ENCODE data around the gene ADAMTS4.

DNA sequence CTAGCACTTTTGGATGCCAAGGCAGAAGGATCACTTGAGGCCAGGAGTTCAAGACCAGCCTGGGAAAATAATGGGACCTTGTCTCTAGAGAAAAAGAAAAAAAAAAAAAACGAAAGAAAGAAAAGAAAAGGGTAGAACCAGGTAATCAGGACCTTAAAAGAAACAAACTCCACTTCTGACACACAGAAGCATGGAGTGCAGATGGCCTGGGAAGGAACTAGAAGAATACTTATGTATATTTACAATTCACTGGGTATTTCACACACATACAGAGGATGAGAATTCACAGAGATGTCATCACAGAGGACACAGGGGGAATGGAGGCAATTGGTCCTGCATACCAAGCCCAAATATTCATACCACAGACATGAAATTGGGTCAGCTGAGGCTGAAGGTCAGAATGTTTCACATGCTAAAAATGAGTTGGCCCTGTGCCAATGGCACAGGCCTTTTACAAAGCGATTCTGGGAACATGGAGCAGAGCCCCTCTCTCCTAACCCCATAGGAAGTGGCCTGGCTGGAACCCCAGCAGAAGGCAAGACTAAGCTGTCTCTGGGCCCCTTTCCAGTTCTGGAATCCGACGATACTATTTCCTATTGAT lies 26.0 kb downstream of the ADAMTS4 start:
- TF ChIP-seq, protein P1, sequence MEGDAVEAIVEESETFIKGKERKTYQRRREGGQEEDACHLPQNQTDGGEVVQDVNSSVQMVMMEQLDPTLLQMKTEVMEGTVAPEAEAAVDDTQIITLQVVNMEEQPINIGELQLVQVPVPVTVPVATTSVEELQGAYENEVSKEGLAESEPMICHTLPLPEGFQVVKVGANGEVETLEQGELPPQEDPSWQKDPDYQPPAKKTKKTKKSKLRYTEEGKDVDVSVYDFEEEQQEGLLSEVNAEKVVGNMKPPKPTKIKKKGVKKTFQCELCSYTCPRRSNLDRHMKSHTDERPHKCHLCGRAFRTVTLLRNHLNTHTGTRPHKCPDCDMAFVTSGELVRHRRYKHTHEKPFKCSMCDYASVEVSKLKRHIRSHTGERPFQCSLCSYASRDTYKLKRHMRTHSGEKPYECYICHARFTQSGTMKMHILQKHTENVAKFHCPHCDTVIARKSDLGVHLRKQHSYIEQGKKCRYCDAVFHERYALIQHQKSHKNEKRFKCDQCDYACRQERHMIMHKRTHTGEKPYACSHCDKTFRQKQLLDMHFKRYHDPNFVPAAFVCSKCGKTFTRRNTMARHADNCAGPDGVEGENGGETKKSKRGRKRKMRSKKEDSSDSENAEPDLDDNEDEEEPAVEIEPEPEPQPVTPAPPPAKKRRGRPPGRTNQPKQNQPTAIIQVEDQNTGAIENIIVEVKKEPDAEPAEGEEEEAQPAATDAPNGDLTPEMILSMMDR (conservative IDR thresholded peaks at IDR 0.05; ENCODE audit: low read depth, low read length) = no peak
- peak; percentile 83 for TF ChIP-seq CEBPB (IDR thresholded peaks at IDR 0.05; ENCODE audit: low read depth, low read length)
- TF ChIP-seq POLR2A (IDR thresholded peaks at IDR 0.05; ENCODE audit: low read depth, low read length) = no peak
- peak; percentile 41; the same call in 1 of the 2 replicates for TF ChIP-seq BHLHE40 (IDR thresholded peaks at IDR 0.05; ENCODE audit: low read depth, low read length)
- no peak for TF ChIP-seq RFX5 (IDR thresholded peaks at IDR 0.05; ENCODE audit: low read depth, low read length)
- TF ChIP-seq MXI1 (IDR thresholded peaks at IDR 0.05; ENCODE audit: borderline replicate concordance, low read depth, low read length) = peak; percentile 99
- no peak for TF ChIP-seq RAD21 (IDR thresholded peaks at IDR 0.05; ENCODE audit: low read length)
- TF ChIP-seq SMC3 (IDR thresholded peaks at IDR 0.05; ENCODE audit: low read depth, low read length) = no peak
- TF ChIP-seq RCOR1 (IDR thresholded peaks at IDR 0.05; ENCODE audit: insufficient replicate concordance, low read length) = peak; percentile 59

Measured in IMR-90 (cell line).